Calu3 (cell line): ENCODE results near the gene GUCD1. TPM values are rescaled to one million over a fixed set of nuclear protein-coding genes. Genes with fewer than 3 reads are reported as not detected.

Experiments used
- BruUV-seq: library from RNA; stranded (reverse); fragments of 400-500 nt; replicated peaks from 2 replicates; lab custom pipeline; 2021; lab: Mats Ljungman, UMichigan
- CTCF ChIA-PET: fragments of 300-600 bp; sonication (Branson Sonifier 250); formaldehyde crosslinking; loops from one replicate; lab custom pipeline; 2022; ENCODE audit warnings: antibody characterized with exemption; lab: Charles Lee
- DNase-seq: peaks from one replicate; pipeline ENCODE4 v3.0.0; 2022
- H3K27ac Mint-ChIP-seq: one replicate; pipeline ENCODE4 v1.8.0; 2022; ENCODE audit warnings: mixed read lengths; ENCODE audit not compliant: unreplicated experiment
- H3K27me3 Mint-ChIP-seq: one replicate; pipeline ENCODE4 v1.8.0; 2022; ENCODE audit warnings: mixed read lengths; ENCODE audit not compliant: unreplicated experiment
- H3K36me3 Mint-ChIP-seq: one replicate; pipeline ENCODE4 v1.8.0; 2022; ENCODE audit warnings: mild to moderate bottlenecking, moderate library complexity, mixed read lengths; ENCODE audit not compliant: insufficient read depth, unreplicated experiment
- H3K4me1 Mint-ChIP-seq: one replicate; pipeline ENCODE4 v1.8.0; 2022; ENCODE audit warnings: mild to moderate bottlenecking, low read depth, mixed read lengths; ENCODE audit not compliant: unreplicated experiment
- H3K4me3 Mint-ChIP-seq: one replicate; pipeline ENCODE4 v1.8.0; 2022; ENCODE audit warnings: mild to moderate bottlenecking, low read depth, moderate library complexity, mixed read lengths; ENCODE audit not compliant: unreplicated experiment
- H3K9me3 Mint-ChIP-seq: one replicate; pipeline ENCODE4 v1.8.0; 2022; ENCODE audit warnings: low read depth, mixed read lengths; ENCODE audit not compliant: unreplicated experiment
- intact Hi-C: fragments of 100-400 bp; cut with micrococcal nuclease; formaldehyde crosslinking; loops from one replicate; pipeline ENCODE4 v1.10.0; 2022; ENCODE audit not compliant: unreplicated experiment
- total RNA-seq: library from RNA; stranded (reverse); gene quantifications from 2 replicates; pipeline ENCODE4 v1.2.3, GENCODE V29; 2022
- TF ChIP-seq, protein P1 (sequence below): fragments of 200-600 bp; IDR thresholded peaks from one replicate; pipeline ENCODE4 v1.8.0; 2022; ENCODE audit warnings: antibody characterized with exemption; ENCODE audit not compliant: unreplicated experiment

The GUCD1 gene
- total RNA-seq, 1 experiment from 2014 or later = 130 TPM

DNA sequence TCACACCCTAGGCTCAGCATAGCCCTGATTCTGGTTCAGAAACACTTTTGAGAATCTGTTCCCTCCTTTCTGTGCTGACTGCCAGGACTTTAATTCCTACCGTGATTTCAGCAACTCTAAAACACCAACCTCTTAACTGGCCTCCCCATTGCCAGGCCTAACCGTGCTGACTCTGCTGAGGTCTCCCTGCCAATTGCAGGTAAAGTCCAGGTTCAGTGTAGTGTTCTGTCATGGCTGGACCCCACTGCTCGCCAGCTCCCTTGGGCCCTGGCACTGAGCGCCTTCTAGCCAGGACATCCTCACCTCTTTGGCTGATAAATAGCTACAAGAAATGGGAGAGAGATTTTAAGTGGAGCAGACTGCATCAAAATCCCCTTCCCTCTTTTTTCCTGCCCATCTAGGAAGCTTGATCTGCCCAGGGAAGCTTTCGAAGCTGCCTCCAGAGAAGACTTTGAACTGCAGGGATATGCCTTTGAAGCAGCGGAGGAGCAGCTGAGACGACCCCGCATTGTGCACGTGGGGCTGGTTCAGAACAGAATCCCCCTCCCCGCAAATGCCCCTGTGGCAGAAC, 55.1 kb downstream of the GUCD1 start:
- no peak overlapping the region for H3K4me3 Mint-ChIP-seq
- no peaks in the 10 kb centered on the region for H3K9me3 Mint-ChIP-seq
- peaks cover 66% of the 10 kb centered on the region for H3K27me3 Mint-ChIP-seq
- intact Hi-C loops = no loop called here
- H3K36me3 Mint-ChIP-seq = peaks cover 3% of the 10 kb centered on the region
- H3K27ac Mint-ChIP-seq = no peak overlapping the region
- DNase-seq = no peak
- no TSS peak for BruUV-seq
- CTCF ChIA-PET = interaction anchor here (1.1 kb wide), 1 partner anchor 14 kb away, joined by 3 read pairs; no protein-coding TSS in a partner anchor
- TF ChIP-seq, protein P1, sequence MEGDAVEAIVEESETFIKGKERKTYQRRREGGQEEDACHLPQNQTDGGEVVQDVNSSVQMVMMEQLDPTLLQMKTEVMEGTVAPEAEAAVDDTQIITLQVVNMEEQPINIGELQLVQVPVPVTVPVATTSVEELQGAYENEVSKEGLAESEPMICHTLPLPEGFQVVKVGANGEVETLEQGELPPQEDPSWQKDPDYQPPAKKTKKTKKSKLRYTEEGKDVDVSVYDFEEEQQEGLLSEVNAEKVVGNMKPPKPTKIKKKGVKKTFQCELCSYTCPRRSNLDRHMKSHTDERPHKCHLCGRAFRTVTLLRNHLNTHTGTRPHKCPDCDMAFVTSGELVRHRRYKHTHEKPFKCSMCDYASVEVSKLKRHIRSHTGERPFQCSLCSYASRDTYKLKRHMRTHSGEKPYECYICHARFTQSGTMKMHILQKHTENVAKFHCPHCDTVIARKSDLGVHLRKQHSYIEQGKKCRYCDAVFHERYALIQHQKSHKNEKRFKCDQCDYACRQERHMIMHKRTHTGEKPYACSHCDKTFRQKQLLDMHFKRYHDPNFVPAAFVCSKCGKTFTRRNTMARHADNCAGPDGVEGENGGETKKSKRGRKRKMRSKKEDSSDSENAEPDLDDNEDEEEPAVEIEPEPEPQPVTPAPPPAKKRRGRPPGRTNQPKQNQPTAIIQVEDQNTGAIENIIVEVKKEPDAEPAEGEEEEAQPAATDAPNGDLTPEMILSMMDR = no peak
- H3K4me1 Mint-ChIP-seq = peaks cover 15% of the 10 kb centered on the region

DNA sequence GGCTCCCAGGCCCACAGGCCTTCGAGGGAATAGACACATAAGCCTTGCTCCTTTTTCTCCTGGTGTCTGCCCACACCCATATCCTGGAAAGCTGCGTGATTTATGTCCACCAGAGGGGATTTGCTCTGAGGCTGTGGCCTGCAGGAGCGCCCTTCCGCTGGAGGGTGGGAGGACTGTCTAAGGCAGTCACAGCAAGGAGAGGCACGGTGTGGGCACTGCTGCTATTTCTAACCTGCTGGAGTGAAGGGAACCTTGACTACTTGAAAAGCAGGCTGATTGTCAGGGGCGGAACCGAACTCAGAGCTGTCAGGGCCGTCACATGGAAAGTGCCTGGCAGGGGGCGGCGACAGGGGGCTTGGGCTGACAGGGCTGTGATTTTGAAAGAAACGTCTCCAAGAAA, 56.1 kb downstream of the GUCD1 start:
- Mint-ChIP-seq H3K4me1 (peaks cover 15% of the 10 kb centered on the region), H3K27me3 (peaks cover 66% of the 10 kb centered on the region), H3K9me3 (no peaks in the 10 kb centered on the region), H3K4me3 (no peak overlapping the region), H3K36me3 (peaks cover 3% of the 10 kb centered on the region), H3K27ac (no peak overlapping the region)
- TF ChIP-seq, protein P1 = no peak
- no TSS peak for BruUV-seq
- CTCF ChIA-PET = interaction anchor here (0.6 kb wide), 1 partner anchor 46 kb away, joined by 3 read pairs; no protein-coding TSS in a partner anchor
- no peak for DNase-seq
- intact Hi-C loops = no loop called here

DNA sequence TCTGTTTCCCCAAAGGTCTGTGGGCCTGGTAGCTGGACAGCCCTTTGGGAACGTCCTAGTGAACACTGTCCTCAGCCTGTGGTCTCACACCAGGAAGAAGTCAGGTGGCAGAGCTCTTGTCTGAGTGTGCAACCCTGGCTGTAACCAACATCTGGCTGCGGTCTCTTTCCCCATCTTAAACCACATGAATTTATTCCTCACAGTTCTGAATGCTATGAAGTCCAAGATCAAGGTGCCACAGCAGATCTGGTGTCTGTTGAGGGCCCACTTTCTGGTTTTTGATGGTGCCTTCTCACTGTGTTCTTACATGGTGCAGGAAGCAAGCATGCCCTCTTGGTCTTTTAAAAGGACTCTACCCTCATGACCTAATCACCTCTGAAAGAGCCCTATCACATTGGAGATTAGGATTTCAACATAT, 57.1 kb downstream of the GUCD1 start:
- BruUV-seq = no TSS peak
- CTCF ChIA-PET = no interaction called here
- Mint-ChIP-seq H3K36me3 (peaks cover 3% of the 10 kb centered on the region), H3K9me3 (no peaks in the 10 kb centered on the region), H3K27ac (no peak overlapping the region), H3K4me3 (no peak overlapping the region), H3K27me3 (peaks cover 58% of the 10 kb centered on the region), H3K4me1 (peaks cover 6% of the 10 kb centered on the region)
- TF ChIP-seq, protein P1 = no peak
- intact Hi-C loops = no loop called here
- no peak for DNase-seq

DNA sequence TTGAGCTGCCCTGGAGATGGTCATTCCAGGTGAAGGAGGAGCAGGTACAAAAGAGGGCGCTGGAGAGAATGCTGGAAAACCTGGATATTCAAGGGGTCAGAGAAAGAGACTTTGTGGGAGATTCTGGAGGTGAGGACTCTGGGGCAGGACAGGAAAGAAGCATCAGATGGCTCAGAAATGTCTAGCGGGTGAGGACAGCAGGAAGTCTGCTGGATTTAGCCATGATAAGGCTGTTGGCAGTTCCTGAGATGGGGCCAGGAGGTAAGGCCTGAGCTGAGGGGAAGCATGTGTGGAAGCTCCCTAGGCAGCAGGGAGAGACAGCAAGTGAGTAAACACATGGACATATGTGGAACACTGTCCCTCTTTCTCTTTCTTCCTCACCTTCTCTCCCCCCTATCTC, 58.3 kb downstream of the GUCD1 start:
- no peak for DNase-seq
- no TSS peak for BruUV-seq
- Mint-ChIP-seq H3K4me1 (peaks cover 7% of the 10 kb centered on the region), H3K36me3 (no peaks in the 10 kb centered on the region), H3K4me3 (no peak overlapping the region), H3K27ac (no peak overlapping the region), H3K27me3 (peaks cover 58% of the 10 kb centered on the region), H3K9me3 (no peaks in the 10 kb centered on the region)
- TF ChIP-seq, protein P1 = no peak
- intact Hi-C loops = no loop called here
- CTCF ChIA-PET = no interaction called here
